HG02840 (cell line): ENCODE data around the gene JADE3.

Experiments
- ATAC-seq: cut with Tn5 transposase; IDR thresholded peaks from one replicate; pipeline ENCODE4 v1.9.1; 2021; ENCODE audit warnings: mild to moderate bottlenecking, moderate library complexity, moderate number of reproducible peaks; ENCODE audit not compliant: unreplicated experiment, low FRiP score

JADE3 gene

DNA sequence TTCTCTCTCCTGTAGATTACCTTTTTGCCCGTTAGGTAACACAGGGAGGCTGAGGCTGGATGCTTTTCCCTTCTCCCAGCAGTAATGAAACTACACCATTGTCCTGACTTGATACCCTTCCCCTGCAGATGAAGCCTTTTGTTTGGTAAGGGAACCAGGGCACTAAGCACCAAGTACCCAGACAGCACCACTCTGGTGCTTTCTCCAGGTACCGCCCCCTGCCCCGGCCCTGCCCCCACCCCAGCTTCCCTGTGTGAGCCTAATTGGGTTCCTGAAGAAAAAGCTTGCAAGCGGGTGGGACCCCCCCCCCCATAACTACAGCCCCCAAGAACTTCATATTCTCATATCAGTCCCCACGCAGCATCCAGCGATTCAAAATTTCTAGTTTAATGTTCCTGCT lies 79.8 kb downstream of the JADE3 start:
- ATAC-seq = no peak

DNA sequence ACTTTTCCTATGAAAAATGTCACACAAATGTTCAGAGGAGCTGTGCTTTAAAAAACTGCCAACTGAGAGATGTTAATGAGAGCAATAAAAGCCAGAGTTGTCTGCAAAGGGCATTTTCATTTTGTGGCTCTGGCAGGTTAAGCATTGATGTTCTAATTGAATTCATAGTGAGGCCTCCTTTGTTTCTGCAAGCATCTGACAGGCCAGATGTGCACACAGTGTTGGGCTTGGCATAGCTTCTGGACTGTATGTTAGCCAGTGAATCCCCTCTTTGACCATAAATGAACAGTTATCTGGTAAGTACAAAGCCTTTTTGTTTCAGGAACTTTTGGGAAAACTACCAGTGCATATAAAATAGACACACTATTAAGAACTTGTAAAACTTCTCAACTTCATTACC lies 81.9 kb downstream of the JADE3 start:
- no peak for ATAC-seq

DNA sequence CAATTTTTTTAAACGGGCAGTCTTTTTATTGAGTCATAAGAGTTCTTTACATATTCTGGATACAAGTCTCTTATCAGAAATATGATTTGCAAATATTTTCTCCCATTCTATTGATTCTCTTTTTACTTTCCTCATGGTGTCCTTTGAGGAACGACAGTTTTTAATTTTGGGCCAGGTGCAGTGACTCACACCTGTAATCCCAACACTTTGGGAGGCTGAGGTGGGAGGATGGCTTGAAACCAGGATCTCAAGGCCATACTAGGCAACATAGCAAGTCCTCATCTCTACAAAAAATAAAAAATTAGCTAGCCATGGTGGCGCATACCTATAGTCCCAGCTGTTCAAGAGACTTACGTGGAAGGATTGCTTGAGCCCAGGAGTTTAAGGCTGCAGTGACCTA lies 99.9 kb downstream of the JADE3 start:
- ATAC-seq = no peak

- ATAC-seq = no peak
These were observed 114.0 kb downstream of the JADE3 start for GRCh38 chrX:47026198-47026597.

- ATAC-seq = no peak
These were observed 118.1 kb downstream of the JADE3 start for GRCh38 chrX:47030339-47030738.

- no peak for ATAC-seq
These were observed 135.8 kb downstream of the JADE3 start for GRCh38 chrX:47047989-47048388.

GRCh38 chrX:47059142-47059874 lies 147.1 kb downstream of the JADE3 start:
- no peak for ATAC-seq

DNA sequence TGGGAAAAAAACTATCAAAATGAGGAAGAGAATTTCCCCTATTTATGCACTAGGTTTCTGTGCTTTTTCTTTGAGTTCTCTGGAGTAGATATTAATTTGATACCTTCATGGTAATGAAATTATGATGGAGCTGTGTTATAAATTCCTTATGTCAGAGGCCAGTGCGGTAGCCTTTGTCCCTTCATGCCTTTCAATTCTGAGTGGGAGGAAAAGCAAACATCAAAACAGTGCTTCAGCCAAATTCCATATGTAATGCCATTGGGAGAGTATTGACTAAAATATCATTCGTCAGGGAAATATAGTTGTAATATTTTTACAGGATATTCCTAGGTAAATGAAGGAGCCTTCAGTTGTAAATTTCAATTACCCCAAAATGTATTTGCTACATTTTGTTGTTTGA lies 148.5 kb downstream of the JADE3 start:
- no peak for ATAC-seq

DNA sequence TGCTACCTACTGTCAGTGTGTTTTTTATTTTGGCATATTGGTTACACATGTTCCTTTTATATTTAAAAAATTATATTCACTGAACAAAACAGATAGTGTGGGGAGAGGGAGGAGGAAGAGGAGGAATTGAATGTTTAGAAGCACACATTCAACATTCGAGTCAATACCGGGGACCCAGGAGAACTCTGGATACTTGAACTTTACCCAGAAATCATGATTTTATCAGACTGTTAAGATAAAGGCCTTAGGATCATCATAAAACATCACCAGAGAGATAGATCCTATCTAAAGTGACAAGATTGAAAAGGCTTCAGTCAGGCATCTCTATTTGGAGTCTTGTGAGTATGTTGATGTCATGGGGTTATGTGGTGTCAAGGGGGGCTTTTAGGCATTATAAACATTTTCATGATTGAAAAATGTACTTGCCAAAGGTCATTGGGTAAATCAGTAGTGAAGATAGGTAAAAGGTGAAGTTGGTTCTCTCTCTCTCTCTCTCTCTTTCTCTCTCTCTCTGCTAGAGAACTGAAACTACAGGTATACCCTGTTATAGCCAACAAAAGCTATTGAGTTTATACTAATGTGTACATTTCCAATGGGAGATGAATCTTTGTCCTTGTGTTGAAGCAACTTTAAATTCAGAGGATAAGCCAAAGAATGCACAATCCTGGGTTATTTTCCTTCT lies 149.2 kb downstream of the JADE3 start:
- ATAC-seq = no peak

- ATAC-seq = no peak
These were observed 151.0 kb downstream of the JADE3 start for GRCh38 chrX:47063179-47063578.

GRCh38 chrX:47068214-47068613 lies 156.0 kb downstream of the JADE3 start:
- ATAC-seq = no peak

- no peak for ATAC-seq
These were observed 156.5 kb downstream of the JADE3 start for GRCh38 chrX:47068720-47069119.

GRCh38 chrX:47078129-47079043 lies 166.2 kb downstream of the JADE3 start, which contains the start of gene RGN:
Gene RGN, plus strand, starts transcription at chrX:47078443. Its CDS starts 2,702 bp downstream, at chrX:47081145.
- no peak for ATAC-seq

DNA sequence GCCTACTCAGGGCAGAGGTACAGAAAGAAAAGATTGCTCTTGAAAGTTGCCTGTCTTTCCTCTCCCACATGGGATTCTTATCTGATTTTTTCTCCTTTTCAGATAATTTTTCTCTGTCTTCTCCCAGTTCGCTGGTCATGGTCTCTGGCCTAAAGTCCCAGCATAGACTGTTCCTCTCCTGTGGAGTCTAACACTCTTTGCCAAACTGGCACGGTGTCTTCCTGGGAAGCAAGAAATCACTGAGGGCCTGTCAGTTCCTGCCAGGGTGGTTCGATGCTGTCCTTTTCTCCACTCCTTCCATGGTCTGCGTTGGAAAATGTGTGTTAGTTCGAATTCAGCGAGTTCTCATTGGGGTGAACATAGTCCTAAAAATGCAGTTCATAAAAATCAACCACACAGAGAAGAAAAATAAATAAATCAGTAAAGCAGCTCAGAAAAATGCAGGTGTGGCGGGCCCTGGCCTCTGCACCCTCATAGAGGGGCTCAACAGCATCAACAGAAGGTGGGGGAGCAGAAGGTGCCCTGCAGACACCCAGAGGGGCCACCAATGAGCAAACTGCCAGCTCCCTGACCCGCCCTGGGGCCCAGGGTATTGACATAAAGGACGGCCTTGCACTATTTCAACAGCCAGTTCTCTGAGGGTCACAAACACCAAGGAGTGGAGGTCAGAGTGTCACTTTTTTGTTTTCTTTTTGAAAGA lies 168.1 kb downstream of the JADE3 start:
- ATAC-seq = no peak

GRCh38 chrX:47080915-47081236 lies 168.7 kb downstream of the JADE3 start:
- no peak for ATAC-seq

GRCh38 chrX:47091149-47091775 lies 179.0 kb downstream of the JADE3 start:
- ATAC-seq = no peak

GRCh38 chrX:47093248-47093647 lies 181.0 kb downstream of the JADE3 start:
- no peak for ATAC-seq

DNA sequence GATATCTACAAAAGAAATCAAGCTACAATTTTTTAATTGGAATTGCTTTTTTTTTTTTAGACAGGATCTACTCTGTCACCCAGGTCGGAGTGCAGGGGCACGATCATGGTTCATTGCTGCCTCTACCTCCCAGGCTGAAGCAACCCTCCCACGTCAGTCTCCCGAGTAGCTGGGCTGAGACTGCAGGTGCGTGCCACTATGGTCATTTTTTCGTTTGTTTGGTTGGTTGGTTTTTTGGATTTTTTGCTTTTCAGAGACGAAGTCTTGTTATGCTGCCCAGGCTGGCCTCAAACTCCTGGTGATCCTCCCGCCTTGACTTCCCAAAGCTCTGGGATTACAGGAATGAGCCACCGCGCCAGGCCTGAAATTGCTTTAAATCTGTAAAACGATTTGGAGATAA lies 181.6 kb downstream of the JADE3 start:
- ATAC-seq = no peak

- no peak for ATAC-seq
These were observed 184.8 kb downstream of the JADE3 start for GRCh38 chrX:47097018-47097417.
